OCI-LY1 (cell line): ENCODE data around the gene GULP1.

ENCODE experiments used
- CTCF ChIP-seq: fragments of 200-600 bp; sonication (generic), shearing (Covaris generic); IDR thresholded peaks from 2 replicates; pipeline ENCODE4 v1.5.1; 2017; ENCODE audit warnings: mild to moderate bottlenecking, antibody characterized with exemption, low read length, moderate library complexity, mixed read lengths
- EZH2 ChIP-seq: fragments of 200-600 bp; sonication (generic), shearing (Covaris generic); IDR thresholded peaks from 2 replicates; pipeline ENCODE4 v1.8.0; 2017; ENCODE audit warnings: borderline replicate concordance, mixed run types, mild to moderate bottlenecking, antibody characterized with exemption, low read length, moderate library complexity, mixed read lengths

GRCh38 chr2:188404341-188405004 is 112.8 kb downstream of the GULP1 start:
- TF ChIP-seq CTCF (no peak), EZH2 (no peak)
